ENCODE results near the gene PDE3A.

The PDE3A gene

GRCh38 chr12:20409607-20410377 lies 41.5 kb downstream of the PDE3A start:
- TF ChIP-seq CTCF (conservative IDR thresholded peaks at IDR 0.05) = no peak
- TF ChIP-seq ZFX (IDR thresholded peaks at IDR 0.05) = no peak

GRCh38 chr12:20410734-20411133 lies 42.4 kb downstream of the PDE3A start:
- no peak for TF ChIP-seq CTCF (conservative IDR thresholded peaks at IDR 0.05)
- TF ChIP-seq ZFX (IDR thresholded peaks at IDR 0.05) = no peak
- H3K27ac ChIP-seq = no peak overlapping the region

More at GRCh38 chr12:20409607-20410377, 41.5 kb downstream of the PDE3A start:
- H3K27ac ChIP-seq = no peak overlapping the region

GRCh38 chr12:20411345-20411744 lies 43.0 kb downstream of the PDE3A start:
- TF ChIP-seq ZFX (IDR thresholded peaks at IDR 0.05) (no peak), CTCF (conservative IDR thresholded peaks at IDR 0.05) (no peak)
- H3K27ac ChIP-seq = no peak overlapping the region

- H3K27ac ChIP-seq = no peak overlapping the region
These were observed 46.7 kb downstream of the PDE3A start for GRCh38 chr12:20415028-20415427.

GRCh38 chr12:20415641-20416040 lies 47.3 kb downstream of the PDE3A start:
- TF ChIP-seq CTCF (conservative IDR thresholded peaks at IDR 0.05) (no peak), ZFX (IDR thresholded peaks at IDR 0.05) (no peak)
- H3K27ac ChIP-seq = no peak overlapping the region

More at GRCh38 chr12:20415028-20415427, 46.7 kb downstream of the PDE3A start:
- TF ChIP-seq ZFX (IDR thresholded peaks at IDR 0.05) (no peak), CTCF (conservative IDR thresholded peaks at IDR 0.05) (no peak)

- H3K27ac ChIP-seq = peak overlapping the region; percentile 25; the same call in 1 of the 2 replicates
- no peak for TF ChIP-seq CTCF (conservative IDR thresholded peaks at IDR 0.05)
- TF ChIP-seq ZFX (IDR thresholded peaks at IDR 0.05) = no peak
These were observed 52.2 kb downstream of the PDE3A start for GRCh38 chr12:20420557-20420956.

GRCh38 chr12:20421421-20421820 lies 53.1 kb downstream of the PDE3A start:
- TF ChIP-seq CTCF (conservative IDR thresholded peaks at IDR 0.05) (no peak), ZFX (IDR thresholded peaks at IDR 0.05) (no peak)
- H3K27ac ChIP-seq = no peak overlapping the region
